Measurements from ENCODE around the gene KIAA0586.
A peak's percentile ranks its signal among the peaks of the same experiment; 100 is the strongest.

Gene KIAA0586

GRCh38 chr14:58427281-58428117 lies at the start of gene KIAA0586, which contains the start of gene TIMM9:
TSS of gene KIAA0586 (plus strand) at chr14:58427719. CDS start at chr14:58428265, 546 bp downstream.
TSS of gene TIMM9 (minus strand) at chr14:58427531. CDS start at chr14:58411945, 15,586 bp downstream.
- Histone ChIP-seq H3K36me3 (ENCODE audit: control insufficient read depth in 2 of 2, insufficient read depth in 2 of 2, low read length in 2 of 2) (peaks cover 8 to 11% of the 10 kb centered on the region in 2 donors), H3K4me3 (ENCODE audit: low read length in 2 of 2) (peak within 1 kb of the TSS; percentile 97 to 100), H3K27me3 (ENCODE audit: control insufficient read depth in 2 of 2, insufficient read depth in 2 of 2, low read length in 2 of 2) (no peaks in the 10 kb centered on the region), H3K27ac (ENCODE audit: low read depth in 2 of 2, low read length in 2 of 2) (peak within 1 kb of the TSS; percentile 91 to 96), H3K9ac (ENCODE audit: low read depth in 1 of 2, low read length in 2 of 2) (peak within 1 kb of the TSS; percentile 90 to 95), H3K4me1 (ENCODE audit: control insufficient read depth in 2 of 2, insufficient read depth in 2 of 2, low read length in 2 of 2) (peaks cover 0 to 6% of the 10 kb centered on the region in 2 donors), H3K9me3 (ENCODE audit: control insufficient read depth in 2 of 2, low read length in 2 of 2) (no peaks in the 10 kb centered on the region)

DNA sequence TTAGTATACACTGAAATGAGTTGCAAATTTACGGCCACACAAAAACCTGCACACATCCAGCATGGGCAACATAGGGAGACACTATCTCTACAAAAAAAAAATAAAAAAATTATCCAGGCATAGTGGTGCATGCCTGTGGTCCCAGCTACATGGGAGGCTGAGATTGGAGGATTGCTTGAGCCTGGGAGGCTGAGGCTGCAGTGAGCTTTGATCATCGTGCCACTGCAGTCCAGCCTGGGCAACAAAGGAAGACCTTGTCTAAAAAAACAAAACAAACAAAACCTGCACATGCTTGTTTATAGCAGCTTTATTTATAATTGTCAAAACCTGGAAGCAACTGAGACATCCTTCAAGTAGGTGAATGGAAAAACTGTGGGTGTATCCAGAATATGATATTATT lies 36.7 kb upstream of the KIAA0586 start:
- no peaks in the 10 kb centered on the region for H3K36me3 ChIP-seq (ENCODE audit: control insufficient read depth in 2 of 2, insufficient read depth in 2 of 2, low read length in 2 of 2)
- no peak overlapping the region for H3K9ac ChIP-seq (ENCODE audit: low read depth in 1 of 2, low read length in 2 of 2)
- no peaks in the 10 kb centered on the region for H3K9me3 ChIP-seq (ENCODE audit: control insufficient read depth in 2 of 2, low read length in 2 of 2)
- no peak overlapping the region for H3K27ac ChIP-seq (ENCODE audit: low read depth in 2 of 2, low read length in 2 of 2)
- no peak overlapping the region for H3K4me3 ChIP-seq (ENCODE audit: low read length in 2 of 2)
- peaks cover 3 to 4% of the 10 kb centered on the region in 2 donors for H3K4me1 ChIP-seq (ENCODE audit: control insufficient read depth in 2 of 2, insufficient read depth in 2 of 2, low read length in 2 of 2)
- H3K27me3 ChIP-seq (ENCODE audit: control insufficient read depth in 2 of 2, insufficient read depth in 2 of 2, low read length in 2 of 2) = no peaks in the 10 kb centered on the region

GRCh38 chr14:58395562-58395811 lies 32.0 kb upstream of the KIAA0586 start:
- H3K27me3 ChIP-seq (ENCODE audit: control insufficient read depth in 2 of 2, insufficient read depth in 2 of 2, low read length in 2 of 2) = no peaks in the 10 kb centered on the region
- H3K4me1 ChIP-seq (ENCODE audit: control insufficient read depth in 2 of 2, insufficient read depth in 2 of 2, low read length in 2 of 2) = peaks cover 7 to 9% of the 10 kb centered on the region in 2 donors
- H3K36me3 ChIP-seq (ENCODE audit: control insufficient read depth in 2 of 2, insufficient read depth in 2 of 2, low read length in 2 of 2) = no peaks in the 10 kb centered on the region
- no peaks in the 10 kb centered on the region for H3K9me3 ChIP-seq (ENCODE audit: control insufficient read depth in 2 of 2, low read length in 2 of 2)
- peak overlapping the region; percentile 74 to 79 for H3K4me3 ChIP-seq (ENCODE audit: low read length in 2 of 2)
- H3K27ac ChIP-seq (ENCODE audit: low read depth in 2 of 2, low read length in 2 of 2) = peak overlapping the region; percentile 75 to 82
- peak overlapping the region in 1 of 2 donors; percentile 90 for H3K9ac ChIP-seq (ENCODE audit: low read depth in 1 of 2, low read length in 2 of 2)

- Histone ChIP-seq H3K9me3 (ENCODE audit: control insufficient read depth in 2 of 2, low read length in 2 of 2) (no peaks in the 10 kb centered on the region), H3K9ac (ENCODE audit: low read depth in 1 of 2, low read length in 2 of 2) (peak within 1 kb of the TSS; percentile 66 to 90), H3K27ac (ENCODE audit: low read depth in 2 of 2, low read length in 2 of 2) (peak within 1 kb of the TSS; percentile 75 to 82), H3K27me3 (ENCODE audit: control insufficient read depth in 2 of 2, insufficient read depth in 2 of 2, low read length in 2 of 2) (no peaks in the 10 kb centered on the region), H3K4me3 (ENCODE audit: low read length in 2 of 2) (peak within 1 kb of the TSS; percentile 74 to 79), H3K36me3 (ENCODE audit: control insufficient read depth in 2 of 2, insufficient read depth in 2 of 2, low read length in 2 of 2) (no peaks in the 10 kb centered on the region), H3K4me1 (ENCODE audit: control insufficient read depth in 2 of 2, insufficient read depth in 2 of 2, low read length in 2 of 2) (peaks cover 7 to 9% of the 10 kb centered on the region in 2 donors)
These were observed 31.4 kb upstream of the KIAA0586 start, which contains the start of gene TOMM20L for GRCh38 chr14:58395812-58396788. TSS of gene TOMM20L (plus strand) at chr14:58395930. CDS start at chr14:58395958, 28 bp downstream.

DNA sequence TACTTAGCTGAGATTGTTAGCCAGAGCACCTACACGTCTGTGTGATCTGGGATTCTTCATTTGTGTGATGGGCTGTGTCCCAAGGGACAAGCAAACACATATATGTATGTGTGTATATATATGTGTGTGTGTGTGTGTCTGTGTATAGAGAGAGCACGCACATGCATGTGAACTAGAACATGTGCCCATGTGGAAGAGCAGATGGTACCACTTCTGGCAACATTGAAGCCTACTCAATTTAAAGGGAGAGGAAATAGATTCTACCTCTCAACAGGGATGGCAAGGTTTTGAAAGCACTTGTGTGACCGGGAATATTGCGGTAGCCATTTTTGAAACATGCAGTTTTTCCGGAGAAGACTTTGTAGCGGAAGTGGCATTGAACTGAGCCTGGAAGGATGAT lies 30.4 kb upstream of the KIAA0586 start:
- Histone ChIP-seq H3K27me3 (ENCODE audit: control insufficient read depth in 2 of 2, insufficient read depth in 2 of 2, low read length in 2 of 2) (no peaks in the 10 kb centered on the region), H3K9me3 (ENCODE audit: control insufficient read depth in 2 of 2, low read length in 2 of 2) (no peaks in the 10 kb centered on the region), H3K4me3 (ENCODE audit: low read length in 2 of 2) (no peak overlapping the region), H3K27ac (ENCODE audit: low read depth in 2 of 2, low read length in 2 of 2) (no peak overlapping the region), H3K4me1 (ENCODE audit: control insufficient read depth in 2 of 2, insufficient read depth in 2 of 2, low read length in 2 of 2) (peaks cover 7 to 9% of the 10 kb centered on the region in 2 donors), H3K36me3 (ENCODE audit: control insufficient read depth in 2 of 2, insufficient read depth in 2 of 2, low read length in 2 of 2) (no peaks in the 10 kb centered on the region), H3K9ac (ENCODE audit: low read depth in 1 of 2, low read length in 2 of 2) (no peak overlapping the region)

DNA sequence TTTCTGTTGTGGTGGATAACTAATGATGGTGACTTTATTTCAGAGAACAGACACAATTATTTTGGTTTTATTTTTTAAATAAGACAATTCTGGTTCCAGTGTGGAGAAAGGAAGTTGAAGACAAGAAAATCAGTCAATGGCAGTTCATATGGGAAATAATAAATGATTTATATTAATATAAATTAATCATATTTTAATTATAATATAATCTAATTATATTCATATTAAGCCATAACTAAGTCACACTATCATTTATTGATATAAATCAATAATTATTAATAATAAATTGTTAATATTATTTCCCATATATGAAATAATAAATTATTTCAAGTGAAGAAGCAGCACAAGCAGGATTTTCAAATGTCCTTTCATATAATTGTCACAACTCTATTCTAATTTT lies 29.0 kb upstream of the KIAA0586 start:
- Histone ChIP-seq H3K4me1 (ENCODE audit: control insufficient read depth in 2 of 2, insufficient read depth in 2 of 2, low read length in 2 of 2) (peaks cover 7 to 9% of the 10 kb centered on the region in 2 donors), H3K4me3 (ENCODE audit: low read length in 2 of 2) (no peak overlapping the region), H3K9me3 (ENCODE audit: control insufficient read depth in 2 of 2, low read length in 2 of 2) (no peaks in the 10 kb centered on the region), H3K27ac (ENCODE audit: low read depth in 2 of 2, low read length in 2 of 2) (no peak overlapping the region), H3K27me3 (ENCODE audit: control insufficient read depth in 2 of 2, insufficient read depth in 2 of 2, low read length in 2 of 2) (no peaks in the 10 kb centered on the region), H3K36me3 (ENCODE audit: control insufficient read depth in 2 of 2, insufficient read depth in 2 of 2, low read length in 2 of 2) (no peaks in the 10 kb centered on the region), H3K9ac (ENCODE audit: low read depth in 1 of 2, low read length in 2 of 2) (no peak overlapping the region)

DNA sequence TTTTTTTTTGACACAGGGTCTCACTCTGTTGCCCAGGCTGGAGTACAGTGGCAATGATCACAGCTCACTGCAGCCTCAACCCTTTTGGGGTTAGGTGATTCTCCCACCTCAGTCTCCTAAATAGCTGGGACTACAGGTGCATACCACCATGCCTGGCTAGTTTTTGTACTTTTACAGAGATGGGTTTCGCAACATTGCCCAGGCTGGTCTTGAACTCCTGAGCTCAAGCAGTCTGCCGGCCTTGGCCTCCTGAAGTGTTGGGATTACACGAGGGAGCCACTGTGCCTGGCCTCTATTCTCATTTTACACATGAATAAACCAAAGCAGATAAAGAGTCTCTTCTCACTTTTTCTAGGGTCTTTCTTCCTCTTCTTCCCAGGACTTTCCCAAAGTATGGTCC lies 28.6 kb upstream of the KIAA0586 start:
- Histone ChIP-seq H3K27me3 (ENCODE audit: control insufficient read depth in 2 of 2, insufficient read depth in 2 of 2, low read length in 2 of 2) (no peaks in the 10 kb centered on the region), H3K27ac (ENCODE audit: low read depth in 2 of 2, low read length in 2 of 2) (no peak overlapping the region), H3K36me3 (ENCODE audit: control insufficient read depth in 2 of 2, insufficient read depth in 2 of 2, low read length in 2 of 2) (no peaks in the 10 kb centered on the region), H3K9me3 (ENCODE audit: control insufficient read depth in 2 of 2, low read length in 2 of 2) (no peaks in the 10 kb centered on the region), H3K9ac (ENCODE audit: low read depth in 1 of 2, low read length in 2 of 2) (no peak overlapping the region), H3K4me3 (ENCODE audit: low read length in 2 of 2) (no peak overlapping the region), H3K4me1 (ENCODE audit: control insufficient read depth in 2 of 2, insufficient read depth in 2 of 2, low read length in 2 of 2) (peaks cover 7 to 9% of the 10 kb centered on the region in 2 donors)

DNA sequence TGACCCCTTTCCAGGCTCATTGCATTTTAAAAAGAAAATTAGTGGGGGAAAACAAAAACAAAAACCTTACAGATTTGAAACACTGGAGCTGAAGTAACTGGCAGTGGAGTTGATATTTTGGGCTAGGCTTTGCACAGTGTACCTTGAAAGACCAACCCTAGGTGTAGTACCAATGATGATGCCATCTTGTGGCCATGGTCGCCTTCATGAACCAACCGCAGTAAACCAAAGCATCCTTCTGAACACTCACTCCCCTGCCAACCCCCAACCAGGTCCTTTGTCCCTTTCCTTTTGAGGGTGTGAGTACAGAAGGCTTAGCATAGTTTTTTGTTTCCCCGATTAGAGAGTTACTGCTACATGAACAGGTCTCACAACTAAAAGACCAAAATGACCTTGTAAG lies 25.9 kb upstream of the KIAA0586 start:
- peaks cover 0 to 1% of the 10 kb centered on the region in 2 donors for H3K4me1 ChIP-seq (ENCODE audit: control insufficient read depth in 2 of 2, insufficient read depth in 2 of 2, low read length in 2 of 2)
- H3K36me3 ChIP-seq (ENCODE audit: control insufficient read depth in 2 of 2, insufficient read depth in 2 of 2, low read length in 2 of 2) = no peaks in the 10 kb centered on the region
- no peak overlapping the region for H3K27ac ChIP-seq (ENCODE audit: low read depth in 2 of 2, low read length in 2 of 2)
- no peaks in the 10 kb centered on the region for H3K9me3 ChIP-seq (ENCODE audit: control insufficient read depth in 2 of 2, low read length in 2 of 2)
- H3K9ac ChIP-seq (ENCODE audit: low read depth in 1 of 2, low read length in 2 of 2) = no peak overlapping the region
- H3K4me3 ChIP-seq (ENCODE audit: low read length in 2 of 2) = no peak overlapping the region
- H3K27me3 ChIP-seq (ENCODE audit: control insufficient read depth in 2 of 2, insufficient read depth in 2 of 2, low read length in 2 of 2) = no peaks in the 10 kb centered on the region

GRCh38 chr14:58408681-58409215 lies 18.8 kb upstream of the KIAA0586 start:
- H3K27me3 ChIP-seq (ENCODE audit: control insufficient read depth in 2 of 2, insufficient read depth in 2 of 2, low read length in 2 of 2) = no peaks in the 10 kb centered on the region
- H3K9ac ChIP-seq (ENCODE audit: low read depth in 1 of 2, low read length in 2 of 2) = no peak overlapping the region
- H3K9me3 ChIP-seq (ENCODE audit: control insufficient read depth in 2 of 2, low read length in 2 of 2) = no peaks in the 10 kb centered on the region
- H3K27ac ChIP-seq (ENCODE audit: low read depth in 2 of 2, low read length in 2 of 2) = no peak overlapping the region
- peaks cover 20 to 34% of the 10 kb centered on the region in 2 donors for H3K36me3 ChIP-seq (ENCODE audit: control insufficient read depth in 2 of 2, insufficient read depth in 2 of 2, low read length in 2 of 2)
- H3K4me3 ChIP-seq (ENCODE audit: low read length in 2 of 2) = no peak overlapping the region
- no peaks in the 10 kb centered on the region for H3K4me1 ChIP-seq (ENCODE audit: control insufficient read depth in 2 of 2, insufficient read depth in 2 of 2, low read length in 2 of 2)

All from mucosa of rectum (tissue), 2 donors.